ENCODE data around the gene UMAD1.

Gene UMAD1

DNA sequence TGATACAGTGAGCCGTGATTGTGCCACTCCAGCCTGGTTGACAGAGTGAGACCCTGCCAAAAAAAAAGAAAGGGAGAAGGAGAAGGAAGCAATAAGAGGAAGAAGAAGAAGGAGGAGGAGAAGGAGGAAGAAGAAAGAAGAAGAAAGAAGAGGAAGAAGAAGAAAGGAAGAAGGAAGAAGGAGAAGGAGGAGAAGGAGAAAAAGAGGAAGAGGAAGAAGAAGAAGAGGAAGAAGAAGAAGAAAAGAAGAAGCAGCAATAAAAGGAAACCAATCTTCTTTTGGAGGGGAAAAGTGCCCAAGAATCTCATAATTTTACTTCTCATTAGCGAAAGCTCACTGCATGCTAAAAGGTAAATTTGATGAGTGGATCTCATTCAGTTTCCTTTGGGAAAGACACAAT, 242.3 kb downstream of the UMAD1 start:
- no peak overlapping the region for H3K4me2 ChIP-seq (ENCODE audit: insufficient read depth, low read length)
- H3K4me3 ChIP-seq (ENCODE audit: low read depth in 1 of 2, low read length in 2 of 2) = no peak overlapping the region
- no peaks in the 10 kb centered on the region for H4K20me1 ChIP-seq (ENCODE audit: insufficient read depth, low read length)
- H3K9me3 ChIP-seq (ENCODE audit: insufficient read depth, low read length, severe bottlenecking) = no peaks in the 10 kb centered on the region
- H2AFZ ChIP-seq (ENCODE audit: low read depth, low read length) = no peak overlapping the region
- no peak overlapping the region for H3K27ac ChIP-seq (ENCODE audit: low read length)
- no peak for TF ChIP-seq EZH2 (IDR thresholded peaks at IDR 0.05; ENCODE audit: borderline replicate concordance, low read depth, low read length, severe bottlenecking)
- TF ChIP-seq, protein P1, sequence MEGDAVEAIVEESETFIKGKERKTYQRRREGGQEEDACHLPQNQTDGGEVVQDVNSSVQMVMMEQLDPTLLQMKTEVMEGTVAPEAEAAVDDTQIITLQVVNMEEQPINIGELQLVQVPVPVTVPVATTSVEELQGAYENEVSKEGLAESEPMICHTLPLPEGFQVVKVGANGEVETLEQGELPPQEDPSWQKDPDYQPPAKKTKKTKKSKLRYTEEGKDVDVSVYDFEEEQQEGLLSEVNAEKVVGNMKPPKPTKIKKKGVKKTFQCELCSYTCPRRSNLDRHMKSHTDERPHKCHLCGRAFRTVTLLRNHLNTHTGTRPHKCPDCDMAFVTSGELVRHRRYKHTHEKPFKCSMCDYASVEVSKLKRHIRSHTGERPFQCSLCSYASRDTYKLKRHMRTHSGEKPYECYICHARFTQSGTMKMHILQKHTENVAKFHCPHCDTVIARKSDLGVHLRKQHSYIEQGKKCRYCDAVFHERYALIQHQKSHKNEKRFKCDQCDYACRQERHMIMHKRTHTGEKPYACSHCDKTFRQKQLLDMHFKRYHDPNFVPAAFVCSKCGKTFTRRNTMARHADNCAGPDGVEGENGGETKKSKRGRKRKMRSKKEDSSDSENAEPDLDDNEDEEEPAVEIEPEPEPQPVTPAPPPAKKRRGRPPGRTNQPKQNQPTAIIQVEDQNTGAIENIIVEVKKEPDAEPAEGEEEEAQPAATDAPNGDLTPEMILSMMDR (IDR thresholded peaks at IDR 0.05; ENCODE audit: borderline replicate concordance, extremely low read depth, low read length, poor library complexity, severe bottlenecking) = no peak
- no peaks in the 10 kb centered on the region for H3K4me1 ChIP-seq (ENCODE audit: insufficient read depth, low read length)
- DNase-seq (no peak), ATAC-seq (ENCODE audit: insufficient read depth, low read depth) (no peak)
- H3K36me3 ChIP-seq (ENCODE audit: insufficient read depth, low read length) = no peaks in the 10 kb centered on the region
- H3K27me3 ChIP-seq (ENCODE audit: insufficient read depth, low read length, poor library complexity) = no peaks in the 10 kb centered on the region
- no peaks in the 10 kb centered on the region for H3K79me2 ChIP-seq (ENCODE audit: insufficient read depth, low read length)
- H3K9ac ChIP-seq (ENCODE audit: low read depth, low read length) = no peak overlapping the region

DNA sequence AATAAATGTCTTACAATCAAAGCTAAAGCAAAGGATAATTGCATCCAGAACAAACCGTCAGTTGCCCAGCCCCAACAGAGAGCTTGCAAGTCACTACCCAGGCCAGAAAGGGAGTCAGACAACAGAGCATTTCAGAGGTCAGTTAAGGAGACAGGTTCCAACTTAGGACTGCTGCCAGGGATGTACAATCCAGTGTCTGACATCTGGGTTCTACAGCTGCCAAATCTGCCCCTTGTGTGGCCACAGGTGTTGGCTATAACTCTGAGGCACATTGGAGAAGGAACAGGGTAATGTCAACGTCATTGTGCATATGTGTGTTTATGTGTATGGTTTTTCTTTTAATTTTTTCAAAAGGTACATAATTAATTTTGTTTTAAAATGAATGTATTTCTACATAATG, 242.8 kb downstream of the UMAD1 start:
- Histone ChIP-seq H3K79me2 (ENCODE audit: insufficient read depth, low read length) (no peaks in the 10 kb centered on the region), H3K27ac (ENCODE audit: low read length) (no peak overlapping the region)

DNA sequence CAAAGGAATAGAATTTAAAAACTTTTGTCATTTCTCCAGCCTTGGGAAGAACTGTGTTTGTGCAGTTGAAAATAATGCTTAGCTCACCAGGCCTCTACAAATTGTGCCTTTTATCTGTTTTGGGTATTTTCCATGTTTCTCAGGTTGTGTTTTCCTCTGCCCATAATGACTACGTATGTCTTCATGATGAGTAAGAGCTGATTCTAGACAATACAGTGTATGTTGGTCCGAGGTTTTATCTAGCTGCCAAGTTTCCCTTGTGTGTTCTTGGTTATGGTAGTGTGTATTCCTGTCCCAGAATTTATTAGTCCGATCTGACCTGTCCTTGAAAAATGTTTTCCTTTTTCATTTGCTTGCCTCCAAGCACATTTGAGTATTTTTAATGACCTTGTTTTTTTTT, 244.3 kb downstream of the UMAD1 start:
- H3K9ac ChIP-seq (ENCODE audit: low read depth, low read length) = no peak overlapping the region
- no peak for DNase-seq
- no peaks in the 10 kb centered on the region for H3K9me3 ChIP-seq (ENCODE audit: insufficient read depth, low read length, severe bottlenecking)
- H3K27ac ChIP-seq (ENCODE audit: low read length) = no peak overlapping the region
- TF ChIP-seq, protein P1 (IDR thresholded peaks at IDR 0.05; ENCODE audit: borderline replicate concordance, extremely low read depth, low read length, poor library complexity, severe bottlenecking) = no peak
- no peak for TF ChIP-seq EZH2 (IDR thresholded peaks at IDR 0.05; ENCODE audit: borderline replicate concordance, low read depth, low read length, severe bottlenecking)
- no peak overlapping the region for H3K4me2 ChIP-seq (ENCODE audit: insufficient read depth, low read length)
- H3K4me3 ChIP-seq (ENCODE audit: low read depth in 1 of 2, low read length in 2 of 2) = no peak overlapping the region
- H4K20me1 ChIP-seq (ENCODE audit: insufficient read depth, low read length) = no peaks in the 10 kb centered on the region
- no peaks in the 10 kb centered on the region for H3K27me3 ChIP-seq (ENCODE audit: insufficient read depth, low read length, poor library complexity)
- ATAC-seq (ENCODE audit: insufficient read depth, low read depth) = no peak
- H3K36me3 ChIP-seq (ENCODE audit: insufficient read depth, low read length) = no peaks in the 10 kb centered on the region
- no peak overlapping the region for H2AFZ ChIP-seq (ENCODE audit: low read depth, low read length)
- no peaks in the 10 kb centered on the region for H3K4me1 ChIP-seq (ENCODE audit: insufficient read depth, low read length)
- no peaks in the 10 kb centered on the region for H3K79me2 ChIP-seq (ENCODE audit: insufficient read depth, low read length)

More for the DNA sequence above, 242.8 kb downstream of the UMAD1 start:
- no peak for DNase-seq
- H3K4me2 ChIP-seq (ENCODE audit: insufficient read depth, low read length) = no peak overlapping the region
- H3K9me3 ChIP-seq (ENCODE audit: insufficient read depth, low read length, severe bottlenecking) = no peaks in the 10 kb centered on the region
- TF ChIP-seq, protein P1 (IDR thresholded peaks at IDR 0.05; ENCODE audit: borderline replicate concordance, extremely low read depth, low read length, poor library complexity, severe bottlenecking) = no peak
- no peak for TF ChIP-seq EZH2 (IDR thresholded peaks at IDR 0.05; ENCODE audit: borderline replicate concordance, low read depth, low read length, severe bottlenecking)
- no peak overlapping the region for H3K9ac ChIP-seq (ENCODE audit: low read depth, low read length)
- no peaks in the 10 kb centered on the region for H4K20me1 ChIP-seq (ENCODE audit: insufficient read depth, low read length)
- ATAC-seq (ENCODE audit: insufficient read depth, low read depth) = no peak
- no peak overlapping the region for H3K4me3 ChIP-seq (ENCODE audit: low read depth in 1 of 2, low read length in 2 of 2)
- no peaks in the 10 kb centered on the region for H3K4me1 ChIP-seq (ENCODE audit: insufficient read depth, low read length)
- H3K36me3 ChIP-seq (ENCODE audit: insufficient read depth, low read length) = no peaks in the 10 kb centered on the region
- H2AFZ ChIP-seq (ENCODE audit: low read depth, low read length) = no peak overlapping the region
- H3K27me3 ChIP-seq (ENCODE audit: insufficient read depth, low read length, poor library complexity) = no peaks in the 10 kb centered on the region

Measured in DND-41 (cell line).